CD4-positive, alpha-beta T cell treated with Interleukin-6 for 4 hours (primary cell): ENCODE results near the gene UBE2G2.

Experiments used
- DNase-seq: peaks from one replicate; pipeline ENCODE4 v3.0.0-alpha.2; 2020; ENCODE audit warnings: mixed read lengths

UBE2G2 gene

GRCh38 chr21:44783020-44783696 lies 18.5 kb downstream of the UBE2G2 start:
- DNase-seq, result no peak

GRCh38 chr21:44780767-44781459 lies 20.7 kb downstream of the UBE2G2 start:
- DNase-seq, result no peak

GRCh38 chr21:44780137-44780502 lies 21.5 kb downstream of the UBE2G2 start:
- DNase-seq, result no peak

- DNase-seq, result no peak
These were observed 22.0 kb downstream of the UBE2G2 start for GRCh38 chr21:44779417-44780136.

- DNase-seq, result no peak
These were observed 22.6 kb downstream of the UBE2G2 start for GRCh38 chr21:44778983-44779382.

GRCh38 chr21:44778499-44778911 lies 23.1 kb downstream of the UBE2G2 start:
- DNase-seq, result no peak

- DNase-seq, result no peak
These were observed 23.5 kb downstream of the UBE2G2 start for GRCh38 chr21:44778094-44778493.

GRCh38 chr21:44774972-44775371 lies 26.6 kb downstream of the UBE2G2 start:
- no peak for DNase-seq

GRCh38 chr21:44773291-44773932 lies 28.2 kb downstream of the UBE2G2 start:
- DNase-seq, result no peak

GRCh38 chr21:44771896-44772525 lies 29.6 kb downstream of the UBE2G2 start:
- no peak for DNase-seq

GRCh38 chr21:44767834-44768831 lies 33.5 kb downstream of the UBE2G2 start:
- DNase-seq, result no peak

- no peak for DNase-seq
These were observed 34.7 kb downstream of the UBE2G2 start for GRCh38 chr21:44766818-44767354.

GRCh38 chr21:44766014-44766817 lies 35.4 kb downstream of the UBE2G2 start:
- DNase-seq, result no peak

- peak; percentile 44 for DNase-seq
These were observed 36.2 kb downstream of the UBE2G2 start for GRCh38 chr21:44765231-44766013.

GRCh38 chr21:44764319-44765230 lies 37.0 kb downstream of the UBE2G2 start:
- no peak for DNase-seq

GRCh38 chr21:44763451-44764318 lies 37.9 kb downstream of the UBE2G2 start:
- DNase-seq, result no peak

GRCh38 chr21:44763050-44763378 lies 38.6 kb downstream of the UBE2G2 start:
- no peak for DNase-seq
